ENCODE data around the gene ZFYVE9.

GRCh38 chr1:52225174-52225573 lies 83.3 kb downstream of the ZFYVE9 start:
- TF ChIP-seq CTCF (IDR thresholded peaks at IDR 0.05; ENCODE audit: low read length) (no peak), EZH2 (optimal IDR thresholded peaks at IDR 0.05; ENCODE audit: low read depth, low read length) (no peak), EZH2phosphoT487 (IDR thresholded peaks at IDR 0.05; ENCODE audit: low read length) (no peak)

Measured in MM.1S (cell line).